ENCODE measurements around the gene HTR7. TPM values are rescaled to one million over a fixed set of nuclear protein-coding genes. Genes with fewer than 3 reads are reported as not detected.
A peak's percentile ranks its signal among the peaks of the same experiment; 100 is the strongest.
"Not testable (repeated sequence)": the region's sequence is repeated elsewhere in the genome, so short reads cannot be mapped to it uniquely, and the experiment has no call there.

Gene HTR7
- polyA plus RNA-seq (2013, experiment 1 of 2) = 1.3 TPM
- 1.7 TPM for polyA plus RNA-seq (2013, experiment 2 of 2)

DNA sequence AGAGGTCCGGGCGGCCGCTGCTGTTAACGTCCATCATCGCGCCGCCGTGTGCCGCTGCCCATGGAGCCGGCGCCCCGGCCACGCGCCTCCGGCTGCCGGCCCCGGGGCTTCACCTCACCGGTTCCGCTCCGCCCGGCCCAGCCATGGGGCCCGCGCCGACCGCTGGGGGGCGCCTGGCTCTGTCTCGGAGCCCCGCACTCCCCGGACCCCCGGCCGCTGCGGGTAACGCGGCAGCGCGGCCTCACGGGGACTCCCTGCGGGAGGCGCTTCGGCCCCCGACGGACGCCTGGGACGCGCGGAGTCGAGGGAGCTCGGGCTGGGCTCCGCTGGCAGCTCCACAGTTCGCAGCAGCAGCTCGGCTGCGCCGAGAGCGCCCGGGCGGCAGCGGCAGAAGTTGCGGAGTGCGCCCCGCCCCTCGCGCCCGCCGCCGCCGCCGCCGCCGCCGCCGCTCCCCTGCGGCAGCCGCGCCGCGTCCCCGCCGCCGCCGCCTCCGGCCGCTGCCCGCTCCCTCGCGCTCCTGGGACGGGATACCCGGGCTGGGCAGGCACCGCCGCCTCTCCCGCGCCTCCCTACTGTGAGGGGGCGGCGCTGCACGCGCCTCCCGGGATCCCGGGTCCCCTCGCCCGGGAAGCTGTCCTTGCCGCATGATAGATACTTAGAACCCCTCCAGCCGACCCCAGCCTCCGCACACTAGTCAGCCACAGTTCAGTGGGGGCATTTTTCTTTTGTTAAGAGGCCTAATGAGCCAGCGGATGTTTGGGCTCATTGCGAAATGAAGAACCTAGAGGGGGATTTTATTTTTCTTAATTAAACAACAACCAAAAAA lies at the start of gene HTR7:
HTR7 (minus strand) TSS at position 405 of the 826 bp plus-strand sequence; CDS start at position 37, 368 bp downstream.
- Histone ChIP-seq H3K4me1 (ENCODE audit: control insufficient read depth, insufficient read depth, low read length, poor library complexity, severe bottlenecking) (peaks cover 9% of the 10 kb centered on the region), H3K4me3 (ENCODE audit: extremely low read depth, insufficient read depth, low read length, poor library complexity, severe bottlenecking) (peak within 1 kb of the TSS; percentile 54), H3K36me3 (ENCODE audit: control insufficient read depth, insufficient read depth, low read length) (no peaks in the 10 kb centered on the region), H3K9me3 (ENCODE audit: control insufficient read depth, low read length) (no peaks in the 10 kb centered on the region), H3K27ac (ENCODE audit: low read depth, low read length, severe bottlenecking) (no peak within 1 kb of the TSS)
- 0% methylated on average over 24 to 81 of the region's 104 CpGs for WGBS, 2 experiments (ENCODE audit: insufficient coverage in 2 of 2)

DNA sequence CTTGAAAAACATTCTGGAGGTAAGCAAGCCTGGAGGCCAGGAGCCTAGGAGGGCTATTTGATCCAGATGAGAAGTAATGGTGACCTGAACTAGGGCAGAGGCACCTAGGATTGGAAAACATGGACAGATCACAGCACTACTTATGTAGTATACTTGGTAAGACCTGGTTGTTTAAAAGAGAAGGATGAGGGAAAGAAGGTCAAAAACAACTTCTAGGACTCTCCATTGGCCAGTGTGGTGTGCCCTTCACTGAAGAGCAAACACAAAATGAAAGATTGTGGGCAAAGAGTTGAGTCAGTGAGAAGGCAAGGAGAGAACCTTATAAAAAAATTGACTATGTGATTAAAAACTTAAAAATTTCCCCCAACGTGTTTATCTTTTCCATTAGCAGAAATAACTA lies 48.8 kb upstream of the HTR7 start:
- Histone ChIP-seq H3K4me1 (ENCODE audit: control insufficient read depth, insufficient read depth, low read length, poor library complexity, severe bottlenecking) (peaks cover under 1% of the 10 kb centered on the region), H3K36me3 (ENCODE audit: control insufficient read depth, insufficient read depth, low read length) (peaks cover 38% of the 10 kb centered on the region), H3K9me3 (ENCODE audit: control insufficient read depth, low read length) (no peaks in the 10 kb centered on the region), H3K27ac (ENCODE audit: low read depth, low read length, severe bottlenecking) (no peak overlapping the region), H3K4me3 (ENCODE audit: extremely low read depth, insufficient read depth, low read length, poor library complexity, severe bottlenecking) (no peak overlapping the region)
- WGBS, 2 experiments (ENCODE audit: insufficient coverage in 2 of 2) = no CpG with 5 or more reads among the region's 1 CpG

DNA sequence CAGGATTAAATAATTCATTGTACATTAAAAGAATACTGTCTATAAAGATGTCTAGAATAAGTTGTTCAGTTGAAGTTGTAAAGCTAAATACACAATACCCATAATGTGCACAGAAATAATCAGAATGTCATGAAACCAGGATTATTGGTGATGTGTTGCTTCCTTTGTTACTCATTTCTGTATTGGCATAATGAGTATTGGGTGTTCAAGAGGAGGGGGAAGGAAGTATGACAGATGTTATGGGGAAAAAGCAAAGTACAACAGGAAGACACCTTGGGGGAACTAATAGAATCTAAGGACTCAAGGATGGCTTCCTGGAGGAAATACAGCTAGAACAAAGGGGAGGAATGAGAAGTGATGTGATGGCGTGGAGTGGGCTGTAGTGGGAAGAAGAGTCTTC lies 48.1 kb upstream of the HTR7 start:
- WGBS, 2 experiments (ENCODE audit: insufficient coverage in 2 of 2) = 89 to 100% methylated on average over 1 of the region's 1 CpG
- Histone ChIP-seq H3K4me1 (ENCODE audit: control insufficient read depth, insufficient read depth, low read length, poor library complexity, severe bottlenecking) (peaks cover 3% of the 10 kb centered on the region), H3K9me3 (ENCODE audit: control insufficient read depth, low read length) (no peaks in the 10 kb centered on the region), H3K36me3 (ENCODE audit: control insufficient read depth, insufficient read depth, low read length) (peaks cover 43% of the 10 kb centered on the region), H3K27ac (ENCODE audit: low read depth, low read length, severe bottlenecking) (no peak overlapping the region), H3K4me3 (ENCODE audit: extremely low read depth, insufficient read depth, low read length, poor library complexity, severe bottlenecking) (no peak overlapping the region)

DNA sequence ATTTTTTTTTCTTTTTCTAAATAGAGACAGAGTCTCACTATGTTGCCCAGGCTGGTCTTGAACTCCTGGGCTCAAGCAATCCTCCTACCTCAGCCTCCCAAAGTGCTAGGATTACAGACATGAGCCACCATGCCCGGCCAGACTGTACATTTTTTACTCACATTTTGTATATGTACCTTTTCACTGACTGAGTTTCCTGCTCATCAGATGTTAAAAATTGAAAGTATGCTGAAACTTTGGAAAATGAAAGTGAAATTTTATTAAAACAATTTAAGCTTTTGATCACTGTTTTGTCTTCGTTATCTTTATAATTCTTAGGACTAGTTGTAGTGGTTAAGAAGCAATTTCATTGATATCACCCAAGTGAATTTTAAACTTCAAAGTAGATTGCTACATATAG lies 39.1 kb upstream of the HTR7 start:
- H3K4me3 ChIP-seq (ENCODE audit: extremely low read depth, insufficient read depth, low read length, poor library complexity, severe bottlenecking); H3K9me3 ChIP-seq (ENCODE audit: control insufficient read depth, low read length); H3K27ac ChIP-seq (ENCODE audit: low read depth, low read length, severe bottlenecking); H3K4me1 ChIP-seq (ENCODE audit: control insufficient read depth, insufficient read depth, low read length, poor library complexity, severe bottlenecking): not testable (repeated sequence)
- peaks cover 63% of the 10 kb centered on the region for H3K36me3 ChIP-seq (ENCODE audit: control insufficient read depth, insufficient read depth, low read length)
- 100% methylated on average over 1 of the region's 2 CpGs; no CpG with 5 or more reads in 1 of the 2 experiments for WGBS, 2 experiments (ENCODE audit: insufficient coverage in 2 of 2)

DNA sequence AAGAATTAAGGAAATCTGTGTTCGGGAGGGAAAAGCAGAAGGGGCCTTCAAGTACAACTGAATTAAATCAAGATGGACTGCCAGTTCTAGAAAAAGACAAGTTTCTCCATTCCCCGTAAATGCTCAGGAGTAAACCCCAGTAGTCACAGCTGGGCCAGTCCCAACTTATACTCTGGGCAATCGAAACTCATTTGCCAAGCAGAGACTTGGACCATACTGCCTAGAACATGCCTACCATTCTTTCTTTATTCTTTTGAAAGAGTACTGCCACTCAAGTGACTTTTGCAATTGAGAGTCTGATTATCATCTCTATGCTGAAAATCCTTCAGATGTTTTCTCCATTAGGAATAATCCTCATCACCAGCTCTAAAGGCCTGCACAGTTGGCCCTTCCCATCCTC lies 35.4 kb upstream of the HTR7 start:
- WGBS, 2 experiments (ENCODE audit: insufficient coverage in 2 of 2) = 86 to 88% methylated on average over 3 of the region's 3 CpGs
- Histone ChIP-seq H3K27ac (ENCODE audit: low read depth, low read length, severe bottlenecking) (no peak overlapping the region), H3K9me3 (ENCODE audit: control insufficient read depth, low read length) (no peaks in the 10 kb centered on the region), H3K36me3 (ENCODE audit: control insufficient read depth, insufficient read depth, low read length) (peaks cover 70% of the 10 kb centered on the region), H3K4me3 (ENCODE audit: extremely low read depth, insufficient read depth, low read length, poor library complexity, severe bottlenecking) (no peak overlapping the region), H3K4me1 (ENCODE audit: control insufficient read depth, insufficient read depth, low read length, poor library complexity, severe bottlenecking) (no peaks in the 10 kb centered on the region)

DNA sequence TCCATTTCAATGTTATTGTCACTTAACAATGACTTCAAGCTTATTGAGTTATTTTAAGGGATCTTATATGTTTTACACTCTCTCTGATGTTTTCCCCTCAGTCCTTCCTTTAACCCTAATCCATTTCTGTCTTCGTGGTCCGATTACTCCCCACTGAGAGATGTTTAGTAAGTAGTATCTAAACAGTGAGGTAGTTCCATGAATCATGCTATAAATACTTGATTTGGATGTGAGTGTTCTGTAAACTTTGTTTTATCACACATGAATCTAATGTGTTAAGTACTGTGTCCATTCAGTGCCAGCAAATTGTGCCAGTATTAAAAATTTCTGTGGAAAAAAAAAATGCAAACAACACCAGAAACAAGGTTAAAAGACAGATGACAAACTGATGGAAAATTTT lies 32.5 kb upstream of the HTR7 start:
- Histone ChIP-seq H3K36me3 (ENCODE audit: control insufficient read depth, insufficient read depth, low read length) (peaks cover 89% of the 10 kb centered on the region), H3K4me3 (ENCODE audit: extremely low read depth, insufficient read depth, low read length, poor library complexity, severe bottlenecking) (no peak overlapping the region), H3K27ac (ENCODE audit: low read depth, low read length, severe bottlenecking) (no peak overlapping the region), H3K4me1 (ENCODE audit: control insufficient read depth, insufficient read depth, low read length, poor library complexity, severe bottlenecking) (no peaks in the 10 kb centered on the region), H3K9me3 (ENCODE audit: control insufficient read depth, low read length) (no peaks in the 10 kb centered on the region)
- no CpG with 5 or more reads among the region's 2 CpGs for WGBS, 2 experiments (ENCODE audit: insufficient coverage in 2 of 2)

DNA sequence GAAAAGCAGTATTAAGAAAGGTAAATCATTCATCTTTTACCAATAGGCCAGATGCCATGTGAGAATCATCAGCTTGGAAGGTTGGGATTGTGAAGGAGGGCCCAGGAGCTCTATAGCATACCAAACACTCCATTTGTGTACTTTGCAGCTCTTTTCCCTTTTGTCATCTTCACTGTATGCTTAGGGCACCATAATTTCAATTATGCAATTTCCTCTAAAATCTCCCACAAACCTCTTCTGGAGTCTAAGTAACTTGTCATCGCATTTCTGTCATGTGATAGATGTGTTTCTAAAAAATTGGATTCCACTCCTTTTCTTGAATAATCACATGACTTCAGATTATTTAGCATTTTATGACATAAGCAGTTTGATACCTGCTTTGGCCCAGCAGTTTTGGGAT lies 31.8 kb upstream of the HTR7 start:
- Histone ChIP-seq H3K27ac (ENCODE audit: low read depth, low read length, severe bottlenecking) (no peak overlapping the region), H3K4me3 (ENCODE audit: extremely low read depth, insufficient read depth, low read length, poor library complexity, severe bottlenecking) (no peak overlapping the region), H3K9me3 (ENCODE audit: control insufficient read depth, low read length) (no peaks in the 10 kb centered on the region), H3K4me1 (ENCODE audit: control insufficient read depth, insufficient read depth, low read length, poor library complexity, severe bottlenecking) (no peaks in the 10 kb centered on the region), H3K36me3 (ENCODE audit: control insufficient read depth, insufficient read depth, low read length) (peaks cover 93% of the 10 kb centered on the region)
- no CpG with 5 or more reads among the region's 1 CpG for WGBS, 2 experiments (ENCODE audit: insufficient coverage in 2 of 2)

DNA sequence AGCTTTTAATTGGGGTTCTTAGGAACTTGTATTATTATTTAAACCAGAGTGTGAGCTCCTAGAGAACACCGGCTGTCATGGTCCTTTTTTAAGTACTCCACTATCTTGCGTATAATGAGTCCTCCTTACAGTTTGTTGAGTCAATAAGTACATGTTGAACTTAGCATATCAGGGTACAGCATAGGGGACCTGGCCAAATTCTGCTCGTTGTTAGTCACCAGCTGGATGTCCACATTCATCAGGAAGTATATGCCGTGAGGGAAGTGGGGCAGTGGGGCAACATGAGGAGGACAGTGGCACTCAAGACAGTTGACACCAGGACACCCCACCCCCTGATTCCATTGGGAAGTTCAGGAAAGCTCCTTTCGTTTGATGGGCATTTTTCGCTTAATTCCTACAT lies 30.5 kb upstream of the HTR7 start:
- Histone ChIP-seq H3K27ac (ENCODE audit: low read depth, low read length, severe bottlenecking) (no peak overlapping the region), H3K36me3 (ENCODE audit: control insufficient read depth, insufficient read depth, low read length) (peaks cover 91% of the 10 kb centered on the region), H3K4me1 (ENCODE audit: control insufficient read depth, insufficient read depth, low read length, poor library complexity, severe bottlenecking) (no peaks in the 10 kb centered on the region), H3K9me3 (ENCODE audit: control insufficient read depth, low read length) (no peaks in the 10 kb centered on the region), H3K4me3 (ENCODE audit: extremely low read depth, insufficient read depth, low read length, poor library complexity, severe bottlenecking) (no peak overlapping the region)
- 94 to 100% methylated on average over 2 to 3 of the region's 6 CpGs for WGBS, 2 experiments (ENCODE audit: insufficient coverage in 2 of 2)

DNA sequence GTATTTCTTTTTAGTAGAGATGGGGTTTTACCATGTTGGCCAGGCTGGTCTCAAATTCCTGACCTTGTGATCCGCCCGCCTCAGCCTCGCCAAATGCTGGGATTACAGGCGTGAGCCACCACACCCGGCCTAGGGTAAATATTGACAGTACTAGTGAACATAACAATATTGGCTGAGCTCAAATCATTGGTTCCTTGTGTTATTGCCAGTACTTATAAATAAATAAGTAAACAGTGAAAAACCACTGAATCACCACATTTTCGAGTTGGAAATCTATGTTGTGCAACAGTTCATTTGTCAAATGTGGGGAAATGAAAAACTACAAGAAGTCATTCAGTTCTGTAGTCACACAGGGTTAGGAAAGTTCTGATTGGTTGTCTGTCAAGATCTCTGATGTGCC lies 29.7 kb upstream of the HTR7 start:
- Histone ChIP-seq H3K4me1 (ENCODE audit: control insufficient read depth, insufficient read depth, low read length, poor library complexity, severe bottlenecking) (no peaks in the 10 kb centered on the region), H3K9me3 (ENCODE audit: control insufficient read depth, low read length) (no peaks in the 10 kb centered on the region), H3K36me3 (ENCODE audit: control insufficient read depth, insufficient read depth, low read length) (peaks cover 91% of the 10 kb centered on the region), H3K4me3 (ENCODE audit: extremely low read depth, insufficient read depth, low read length, poor library complexity, severe bottlenecking) (no peak overlapping the region), H3K27ac (ENCODE audit: low read depth, low read length, severe bottlenecking) (no peak overlapping the region)
- WGBS, 2 experiments (ENCODE audit: insufficient coverage in 2 of 2) = 86 to 95% methylated on average over 1 to 4 of the region's 6 CpGs

DNA sequence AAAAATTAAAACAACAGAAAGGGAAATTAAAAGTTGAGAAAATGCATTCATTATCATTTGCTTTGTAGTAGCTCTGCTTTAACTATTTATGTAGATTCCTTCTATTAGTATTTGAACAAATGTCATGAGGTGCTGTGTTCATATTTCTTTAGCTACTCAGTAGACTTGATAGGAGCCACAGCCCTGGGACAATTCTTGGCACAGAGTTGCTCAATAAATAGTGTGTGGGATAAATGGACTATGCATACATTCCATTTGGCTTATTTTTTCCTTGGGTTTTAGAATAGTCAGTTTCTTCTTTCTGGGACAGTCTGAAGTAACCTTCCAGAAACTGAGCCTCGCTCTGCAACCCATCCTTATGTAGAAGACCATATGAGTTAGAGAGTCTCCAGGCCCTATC lies 27.3 kb upstream of the HTR7 start:
- peaks cover 87% of the 10 kb centered on the region for H3K36me3 ChIP-seq (ENCODE audit: control insufficient read depth, insufficient read depth, low read length)
- H3K4me1 ChIP-seq (ENCODE audit: control insufficient read depth, insufficient read depth, low read length, poor library complexity, severe bottlenecking) = no peaks in the 10 kb centered on the region
- H3K4me3 ChIP-seq (ENCODE audit: extremely low read depth, insufficient read depth, low read length, poor library complexity, severe bottlenecking) = no peak overlapping the region
- no peaks in the 10 kb centered on the region for H3K9me3 ChIP-seq (ENCODE audit: control insufficient read depth, low read length)
- no CpG with 5 or more reads among the region's 1 CpG for WGBS, 2 experiments (ENCODE audit: insufficient coverage in 2 of 2)
- no peak overlapping the region for H3K27ac ChIP-seq (ENCODE audit: low read depth, low read length, severe bottlenecking)

DNA sequence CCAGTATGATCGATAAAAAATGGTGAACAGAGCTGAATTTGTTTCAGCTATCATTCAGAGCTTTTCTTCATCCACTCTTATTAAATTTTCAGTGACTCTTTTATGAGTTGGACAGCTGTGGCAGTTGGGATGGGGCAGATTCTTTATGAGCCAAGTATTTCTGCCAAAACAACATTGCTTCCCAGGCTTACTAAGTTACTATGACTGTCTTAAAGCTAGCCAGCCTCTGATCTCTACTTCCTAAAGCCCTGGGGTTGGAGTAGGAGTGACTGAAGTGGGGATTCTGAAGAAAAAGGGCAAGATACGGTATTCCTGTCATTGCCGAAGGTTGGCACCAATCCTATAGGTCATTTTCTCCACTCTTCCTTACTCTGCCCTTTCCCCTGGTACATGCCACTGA lies 26.6 kb upstream of the HTR7 start:
- H3K27ac ChIP-seq (ENCODE audit: low read depth, low read length, severe bottlenecking) = no peak overlapping the region
- 90 to 94% methylated on average over 2 of the region's 3 CpGs for WGBS, 2 experiments (ENCODE audit: insufficient coverage in 2 of 2)
- H3K4me1 ChIP-seq (ENCODE audit: control insufficient read depth, insufficient read depth, low read length, poor library complexity, severe bottlenecking) = no peaks in the 10 kb centered on the region
- H3K36me3 ChIP-seq (ENCODE audit: control insufficient read depth, insufficient read depth, low read length) = peaks cover 87% of the 10 kb centered on the region
- H3K9me3 ChIP-seq (ENCODE audit: control insufficient read depth, low read length) = no peaks in the 10 kb centered on the region
- H3K4me3 ChIP-seq (ENCODE audit: extremely low read depth, insufficient read depth, low read length, poor library complexity, severe bottlenecking) = no peak overlapping the region
